Retinal pigment epithelial cell (primary cell): ENCODE data around the gene CLSTN2.

Experiments
- DNase-seq: peaks from one replicate; pipeline ENCODE4 v3.0.0-alpha.2; 2010; ENCODE audit warnings: low read depth
- H3K4me3 ChIP-seq: 2 replicates; pipeline ENCODE4 v1.5.1; 2011; ENCODE audit warnings: mild to moderate bottlenecking, low read length, control low read depth, moderate library complexity
- TF ChIP-seq, protein P1 (sequence below): conservative IDR thresholded peaks from 2 replicates; pipeline ENCODE4 v1.5.1; 2011; ENCODE audit warnings: low read depth, low read length, control low read depth, inconsistent platforms

The CLSTN2 gene

DNA sequence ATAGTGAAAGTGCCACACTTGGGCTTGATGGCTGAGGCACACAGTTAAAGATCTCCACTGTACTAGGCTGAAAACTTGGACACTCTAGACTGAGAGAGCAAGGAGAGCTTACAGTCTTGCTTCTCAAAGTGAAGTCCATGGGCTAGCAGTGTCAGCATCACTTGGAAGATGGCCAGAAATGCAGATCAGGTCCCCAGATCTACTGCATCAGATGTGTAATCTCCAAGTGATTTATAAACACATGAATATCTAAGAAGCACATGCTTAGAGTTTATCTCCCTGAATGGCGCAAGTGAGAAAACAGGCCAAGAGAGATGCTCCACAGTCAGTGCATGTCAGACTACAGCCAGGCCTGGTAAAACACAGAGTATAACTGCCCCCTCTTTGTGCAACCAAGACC, 308.6 kb downstream of the CLSTN2 start:
- H3K4me3 ChIP-seq = no peak overlapping the region
- DNase-seq = no peak
- TF ChIP-seq, protein P1, sequence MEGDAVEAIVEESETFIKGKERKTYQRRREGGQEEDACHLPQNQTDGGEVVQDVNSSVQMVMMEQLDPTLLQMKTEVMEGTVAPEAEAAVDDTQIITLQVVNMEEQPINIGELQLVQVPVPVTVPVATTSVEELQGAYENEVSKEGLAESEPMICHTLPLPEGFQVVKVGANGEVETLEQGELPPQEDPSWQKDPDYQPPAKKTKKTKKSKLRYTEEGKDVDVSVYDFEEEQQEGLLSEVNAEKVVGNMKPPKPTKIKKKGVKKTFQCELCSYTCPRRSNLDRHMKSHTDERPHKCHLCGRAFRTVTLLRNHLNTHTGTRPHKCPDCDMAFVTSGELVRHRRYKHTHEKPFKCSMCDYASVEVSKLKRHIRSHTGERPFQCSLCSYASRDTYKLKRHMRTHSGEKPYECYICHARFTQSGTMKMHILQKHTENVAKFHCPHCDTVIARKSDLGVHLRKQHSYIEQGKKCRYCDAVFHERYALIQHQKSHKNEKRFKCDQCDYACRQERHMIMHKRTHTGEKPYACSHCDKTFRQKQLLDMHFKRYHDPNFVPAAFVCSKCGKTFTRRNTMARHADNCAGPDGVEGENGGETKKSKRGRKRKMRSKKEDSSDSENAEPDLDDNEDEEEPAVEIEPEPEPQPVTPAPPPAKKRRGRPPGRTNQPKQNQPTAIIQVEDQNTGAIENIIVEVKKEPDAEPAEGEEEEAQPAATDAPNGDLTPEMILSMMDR = no peak

DNA sequence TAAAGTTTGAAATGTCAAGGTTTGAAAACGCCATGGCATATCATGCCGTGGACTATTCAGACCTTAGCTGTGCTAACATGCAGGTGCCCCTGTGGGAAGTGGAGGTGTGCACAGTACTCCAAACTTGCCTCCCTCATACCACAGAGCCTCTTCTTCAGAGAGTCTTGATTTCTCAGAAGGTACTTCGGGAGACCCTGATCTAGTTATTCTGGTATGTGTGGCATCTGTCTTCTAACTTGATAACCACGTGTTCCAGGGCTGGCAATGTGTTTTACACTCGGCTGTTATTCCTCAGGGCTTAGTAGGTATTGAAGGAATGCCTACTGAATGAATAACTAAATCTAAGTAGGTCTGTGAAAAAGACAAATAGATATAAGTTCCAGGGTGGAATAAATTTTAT, 309.9 kb downstream of the CLSTN2 start:
- peak; percentile 76 for DNase-seq
- TF ChIP-seq, protein P1 = no peak
- H3K4me3 ChIP-seq = no peak overlapping the region

DNA sequence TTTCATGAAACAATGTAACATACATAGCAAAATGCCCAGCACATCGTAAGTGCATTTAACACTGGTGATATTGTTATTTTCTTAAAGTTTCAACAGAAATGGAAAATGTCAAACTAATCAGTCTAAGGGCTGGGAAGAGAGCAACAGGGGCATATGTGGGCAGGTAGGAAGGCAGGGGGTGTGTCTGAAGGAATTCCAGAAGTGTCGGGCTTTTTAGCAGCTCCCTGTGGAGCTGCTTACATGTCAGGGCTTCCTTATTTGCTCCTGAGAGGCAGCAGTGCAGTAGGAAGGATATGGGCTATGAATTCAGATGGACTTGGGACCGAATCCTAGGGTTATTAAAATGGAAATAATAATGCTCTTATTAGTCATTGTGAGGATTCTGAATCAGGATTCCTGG, 311.6 kb downstream of the CLSTN2 start:
- no peak for DNase-seq

DNA sequence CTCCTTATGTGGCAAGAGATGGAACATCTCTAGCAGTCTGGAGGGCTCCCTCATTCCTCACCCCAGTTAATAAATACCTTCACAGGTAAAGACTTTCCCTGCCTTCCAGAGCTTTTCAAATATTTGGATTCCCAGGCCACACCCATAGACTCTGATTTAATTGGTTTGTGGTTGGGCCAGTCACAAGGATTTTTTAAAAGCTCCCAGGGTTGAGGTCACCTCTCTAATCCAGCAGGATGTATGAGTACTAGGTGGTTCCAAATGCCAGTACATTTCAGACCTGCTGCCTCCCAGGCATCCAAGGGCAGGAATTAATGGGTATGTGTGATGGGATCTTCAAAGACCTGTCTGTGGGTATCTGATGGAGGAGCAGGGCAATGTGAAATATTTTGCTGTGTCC, 312.8 kb downstream of the CLSTN2 start:
- no peak overlapping the region for H3K4me3 ChIP-seq
- TF ChIP-seq, protein P1 = no peak
- peak; percentile 58 for DNase-seq

More for the DNA sequence above, 311.6 kb downstream of the CLSTN2 start:
- TF ChIP-seq, protein P1 = no peak
- H3K4me3 ChIP-seq = no peak overlapping the region

DNA sequence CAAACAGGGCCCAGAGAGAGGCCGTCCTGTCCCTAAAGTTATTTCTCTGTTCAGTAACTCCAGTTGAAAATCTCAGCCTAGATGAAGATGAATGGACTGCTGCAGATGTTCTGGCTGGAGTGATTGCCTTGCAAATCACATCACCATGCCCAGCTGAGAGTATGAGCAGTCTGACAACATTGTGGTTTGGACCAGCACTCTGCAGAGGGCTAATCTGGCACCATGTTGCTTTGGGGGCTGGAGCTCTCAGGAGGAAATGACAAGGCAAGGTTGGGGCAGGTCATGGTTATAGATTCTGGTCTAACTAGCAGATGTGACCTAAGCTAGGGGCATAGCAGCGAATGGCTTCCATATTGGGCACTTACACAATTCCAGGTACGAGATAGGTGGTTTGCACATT, 314.2 kb downstream of the CLSTN2 start:
- DNase-seq = no peak
- TF ChIP-seq, protein P1 = no peak

DNA sequence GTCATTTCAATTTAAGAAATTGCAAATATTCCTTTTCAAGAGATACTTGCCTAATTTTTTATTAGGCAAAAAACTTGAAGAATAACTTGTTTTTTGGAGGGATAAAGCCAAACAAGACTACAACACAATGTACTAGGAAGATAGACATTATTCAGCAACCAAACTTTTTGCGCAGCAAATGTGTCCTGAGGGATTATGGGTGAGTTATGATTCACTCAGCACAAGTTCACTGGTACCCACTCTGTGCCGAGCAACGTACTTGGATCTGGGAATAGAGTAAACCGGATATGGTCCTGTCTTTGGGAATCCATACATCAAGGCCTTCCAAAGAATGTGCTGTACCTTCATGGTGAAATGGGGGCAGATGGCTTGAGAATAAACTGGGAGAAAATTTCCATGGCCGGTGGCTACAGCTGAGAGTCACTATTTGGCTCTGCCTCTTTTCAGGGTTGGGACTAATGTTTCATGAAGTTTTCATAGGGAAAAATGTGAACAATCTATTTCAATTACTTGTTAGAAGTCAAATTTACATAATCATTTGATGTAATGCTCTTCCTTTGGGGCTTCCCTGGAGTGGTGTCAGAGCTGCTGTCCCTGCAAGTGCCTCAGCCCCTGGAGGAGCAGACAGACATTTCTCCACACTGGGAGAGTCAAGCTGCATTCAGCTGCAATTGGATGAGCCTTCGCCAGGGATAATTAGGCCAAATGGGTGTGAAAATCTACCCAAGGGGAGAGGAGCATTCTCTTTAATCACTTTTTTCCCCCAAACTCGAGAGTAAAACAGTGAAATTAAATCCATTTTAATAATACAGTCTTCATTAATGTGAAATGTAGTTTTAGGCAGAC, 315.2 kb downstream of the CLSTN2 start:
- TF ChIP-seq, protein P1 = no peak
- no peak for DNase-seq
- H3K4me3 ChIP-seq = no peak overlapping the region

More for the DNA sequence above, 314.2 kb downstream of the CLSTN2 start:
- H3K4me3 ChIP-seq = no peak overlapping the region

DNA sequence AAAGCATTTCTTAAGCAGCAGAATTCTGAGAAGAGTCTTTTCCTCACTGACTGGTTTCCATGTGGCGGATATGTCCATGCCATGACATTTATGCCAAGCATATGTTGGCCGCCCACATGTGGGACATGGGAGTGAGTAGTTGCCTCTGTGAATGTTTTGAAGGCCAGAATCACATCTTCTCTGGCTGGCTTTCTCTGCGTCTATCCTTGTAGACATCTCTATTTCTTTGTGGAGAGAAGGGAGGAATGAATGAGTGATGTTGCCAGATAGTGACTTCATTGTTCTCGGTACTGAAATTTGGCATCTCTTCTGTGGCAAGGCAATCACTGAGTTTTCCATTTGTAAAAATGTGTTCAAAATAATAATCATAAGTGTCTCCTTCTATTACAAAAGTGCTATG, 316.0 kb downstream of the CLSTN2 start:
- DNase-seq = no peak
- TF ChIP-seq, protein P1 = no peak
- no peak overlapping the region for H3K4me3 ChIP-seq
